Embryonic facial prominence (tissue), 1 donor: ENCODE measurements around the gene CHD5.

ENCODE experiments used
- DNase-seq: peaks from one replicate; pipeline ENCODE4 v3.0.0-alpha.2; 2016; ENCODE audit errors: extremely low spot score

The CHD5 gene

DNA sequence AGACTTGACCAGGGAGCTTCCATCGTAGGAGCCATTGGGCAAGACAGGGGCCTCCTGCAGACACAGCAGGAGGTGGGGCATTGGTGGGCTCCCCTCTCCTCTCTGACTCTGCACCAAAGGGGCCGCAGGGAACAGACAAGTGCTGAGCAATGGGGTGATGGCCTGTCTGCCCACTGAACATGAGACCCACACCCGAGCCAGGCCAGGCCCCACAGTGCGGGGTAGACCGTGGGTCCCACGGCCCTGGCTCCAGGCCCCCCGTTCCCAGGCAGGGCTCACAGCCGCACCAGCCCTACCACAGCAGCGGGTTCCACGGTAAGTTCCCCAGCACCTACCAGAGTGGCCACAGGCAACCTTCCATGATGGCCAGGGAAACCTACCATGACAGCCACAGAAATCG lies 45.9 kb downstream of the CHD5 start:
- no peak for DNase-seq

DNA sequence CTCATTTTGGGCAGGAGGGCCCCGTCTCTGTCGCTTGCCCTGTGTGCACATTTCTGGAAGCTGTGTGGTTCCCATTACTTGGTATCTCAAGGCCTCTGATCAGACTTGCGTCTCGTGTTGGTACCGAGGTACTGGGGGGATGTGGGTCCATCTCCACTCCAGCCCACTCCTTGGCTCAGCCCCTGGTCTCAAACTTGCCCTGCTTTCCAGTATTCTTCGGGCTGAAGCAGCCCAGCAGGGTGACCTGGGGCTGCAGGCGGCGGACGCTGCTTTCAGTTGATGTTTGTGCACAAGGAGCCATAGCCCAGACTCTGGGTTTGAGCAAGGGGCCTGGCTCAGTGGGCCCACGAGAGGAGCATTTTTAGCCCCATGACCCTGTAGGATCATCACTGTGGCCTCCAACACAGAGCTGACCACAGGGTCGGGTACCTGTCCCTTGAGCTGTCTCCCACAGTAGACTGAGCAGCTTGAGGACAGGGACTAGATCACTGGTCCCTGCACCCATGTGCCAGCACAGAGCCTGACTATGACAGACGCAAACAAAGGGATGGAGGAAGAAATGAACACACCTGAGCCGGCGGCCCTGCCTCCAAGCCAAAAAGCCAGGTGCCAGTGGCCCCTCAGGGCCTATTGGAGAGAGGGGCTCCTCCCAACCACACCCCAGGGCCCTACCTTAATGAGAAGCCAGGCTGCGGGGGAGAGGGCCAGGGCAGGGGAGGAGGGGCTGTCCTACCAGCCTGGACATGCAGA lies 46.8 kb downstream of the CHD5 start:
- DNase-seq: no peak

DNA sequence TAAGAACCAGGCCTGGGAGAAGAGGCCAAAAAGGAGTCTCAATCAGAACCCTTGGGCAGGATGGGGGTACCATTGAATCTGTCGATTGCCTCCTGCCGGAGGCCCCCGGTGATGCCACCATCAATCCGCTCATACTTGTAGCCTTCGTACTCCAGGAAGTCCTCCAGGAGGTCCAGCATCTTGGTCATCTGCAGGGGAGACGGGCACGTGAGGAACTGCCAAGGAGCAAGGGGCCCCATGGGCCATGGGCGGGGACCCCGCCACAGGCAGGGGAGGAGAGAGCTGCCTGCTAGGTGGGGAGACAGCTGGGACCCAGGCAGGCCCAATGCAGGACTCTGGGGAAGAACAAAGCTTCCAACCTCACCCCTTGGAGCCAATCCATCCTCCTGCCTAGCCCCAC lies 48.6 kb downstream of the CHD5 start:
- no peak for DNase-seq

DNA sequence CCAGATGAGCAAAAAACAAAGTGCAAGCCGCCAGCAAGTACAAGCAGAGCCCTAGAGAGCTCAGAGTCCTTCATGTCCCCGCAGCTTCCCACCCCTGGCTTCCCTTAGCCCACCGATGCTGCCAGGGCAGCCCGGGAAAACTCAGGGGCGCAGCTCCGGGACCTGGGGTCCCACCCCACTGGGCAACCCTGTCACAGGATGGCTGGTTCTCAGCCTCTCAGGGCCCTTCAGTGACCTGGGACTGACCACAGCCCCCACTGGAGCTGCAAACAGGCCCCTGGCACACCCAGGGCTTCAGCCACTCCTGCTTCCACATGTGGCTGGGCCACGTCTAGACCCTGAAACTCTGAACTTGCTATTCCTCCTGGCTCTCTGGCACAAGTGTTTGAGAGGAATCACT lies 49.5 kb downstream of the CHD5 start:
- DNase-seq: no peak

DNA sequence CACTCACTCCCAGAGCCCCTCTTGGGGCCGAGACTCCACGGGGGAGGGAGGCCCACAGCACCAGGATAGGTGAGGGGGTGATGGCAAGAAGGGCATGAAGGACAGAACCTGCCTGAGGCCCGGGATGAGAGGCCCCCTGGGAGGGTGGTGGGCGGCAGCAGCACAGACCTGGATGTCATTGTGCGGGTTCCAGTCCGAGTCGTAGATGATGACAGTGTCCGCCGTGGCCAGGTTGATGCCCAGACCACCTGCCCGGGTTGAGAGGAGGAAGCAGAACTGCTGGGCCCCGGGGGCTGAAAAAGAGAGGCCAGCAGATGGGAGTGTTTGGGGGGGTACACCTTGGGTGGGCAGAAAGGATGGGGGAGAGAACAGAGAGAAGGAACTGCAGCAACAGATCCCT lies 50.1 kb downstream of the CHD5 start:
- DNase-seq: no peak

DNA sequence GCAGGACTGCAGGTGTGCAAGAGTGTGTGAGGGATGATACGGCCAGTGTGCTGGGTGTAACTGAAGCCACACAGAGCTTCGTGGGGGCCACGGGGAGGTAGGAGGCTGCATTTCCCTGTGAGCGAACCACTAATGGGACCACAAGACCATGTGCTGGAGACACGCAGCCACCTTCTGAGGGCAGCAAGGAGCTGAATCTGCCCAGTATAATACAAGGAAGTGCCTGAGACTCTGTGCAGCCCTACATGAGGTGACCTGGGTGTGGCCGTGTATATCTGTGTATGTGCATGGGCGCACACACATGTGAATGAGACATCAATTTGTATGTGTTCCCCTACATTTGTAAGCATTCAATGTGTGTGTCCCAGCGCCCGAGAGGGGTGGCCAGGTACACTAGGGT lies 50.8 kb downstream of the CHD5 start:
- DNase-seq: no peak

DNA sequence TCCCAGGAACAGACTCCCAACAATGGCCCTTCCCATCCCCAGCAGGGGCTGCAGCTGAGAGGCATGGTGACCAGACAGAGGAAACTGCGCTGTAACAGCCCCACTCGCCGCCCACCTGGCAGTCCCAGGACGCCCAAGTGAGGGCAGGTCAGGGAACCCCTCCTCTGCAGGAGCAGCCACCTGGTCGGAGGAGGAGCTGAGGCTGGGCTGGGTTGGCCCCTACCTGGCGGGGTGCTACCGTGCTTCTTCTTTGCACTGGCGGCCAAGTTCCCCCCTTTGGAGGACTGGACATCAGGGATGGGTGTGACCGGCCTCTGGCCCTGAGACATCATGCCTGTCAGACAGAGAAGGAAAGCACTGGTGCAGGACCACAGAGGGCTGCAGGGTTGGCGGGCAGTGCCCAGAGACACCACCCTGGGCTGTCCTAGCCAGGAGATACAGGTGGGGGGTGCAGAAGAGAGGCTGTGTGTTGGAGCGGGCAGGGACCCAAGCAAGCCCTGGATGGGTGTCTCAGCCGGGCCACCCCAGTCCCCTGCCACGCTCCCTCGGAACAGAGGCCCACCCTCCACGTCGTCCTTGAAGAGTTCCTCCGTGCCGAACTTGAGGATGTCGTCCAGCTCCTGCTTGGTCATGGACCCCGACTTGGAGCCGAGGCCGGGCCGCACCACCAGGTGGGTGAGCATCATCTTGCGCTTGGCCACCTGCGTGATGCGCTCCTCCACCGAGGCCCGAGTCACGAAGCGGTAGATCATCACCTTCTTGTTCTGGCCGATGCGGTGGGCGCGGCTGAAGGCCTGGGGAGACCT lies 51.6 kb downstream of the CHD5 start:
- no peak for DNase-seq

DNA sequence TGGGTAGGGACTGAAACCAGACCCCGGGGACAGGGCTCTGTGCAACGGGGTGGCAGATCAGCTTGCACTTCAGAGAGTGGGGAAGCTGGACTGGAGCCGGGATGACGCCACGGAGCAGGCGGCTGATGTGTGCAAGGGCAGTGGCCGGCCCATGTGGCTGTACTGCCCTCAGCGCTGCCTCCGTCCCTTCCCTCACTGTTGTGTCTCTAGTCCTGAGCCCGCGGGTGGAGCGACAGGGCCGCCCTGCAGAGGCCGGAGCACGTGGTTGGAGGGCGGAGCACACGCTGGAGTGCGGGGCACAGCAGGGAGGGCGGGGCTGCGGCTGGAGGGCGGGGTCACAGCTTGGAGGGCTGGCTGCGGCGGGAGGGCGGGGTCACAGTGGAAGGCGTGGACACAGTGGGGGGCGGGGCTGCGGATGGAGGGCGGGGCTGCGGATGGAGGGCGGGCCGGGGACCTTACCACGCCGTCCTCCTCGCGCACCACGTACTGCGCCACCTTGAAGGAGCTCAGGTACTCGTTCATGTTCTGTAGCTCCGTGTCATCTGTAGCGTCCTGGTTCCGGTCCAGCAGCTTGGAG lies 52.4 kb downstream of the CHD5 start:
- no peak for DNase-seq

DNA sequence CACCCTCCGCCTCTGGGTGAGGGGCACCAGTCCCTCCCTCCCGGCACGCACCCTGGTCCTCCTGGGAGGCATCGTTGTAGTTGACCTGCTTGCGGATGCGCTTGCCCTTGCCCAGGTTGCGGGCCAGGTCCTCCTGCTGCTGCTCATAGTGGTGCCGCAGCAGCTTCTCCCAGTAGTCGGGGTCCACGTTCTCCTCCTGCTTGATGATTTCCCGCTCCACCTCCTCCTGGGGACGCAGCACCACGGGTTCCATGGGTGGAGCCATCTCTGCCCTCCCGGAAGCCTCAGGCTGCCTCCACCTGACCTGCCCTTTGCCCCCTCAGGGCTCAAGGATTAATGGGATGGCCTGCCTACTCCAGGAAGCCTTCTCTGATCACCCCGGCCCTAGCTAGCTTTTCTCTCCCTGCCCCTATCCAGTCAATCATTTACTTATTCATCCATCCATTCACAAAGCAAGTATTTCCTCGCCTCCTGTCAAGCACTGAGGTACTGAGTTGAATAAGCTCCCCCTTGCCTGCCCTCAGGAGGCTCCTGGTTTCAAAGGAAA lies 53.5 kb downstream of the CHD5 start:
- no peak for DNase-seq

DNA sequence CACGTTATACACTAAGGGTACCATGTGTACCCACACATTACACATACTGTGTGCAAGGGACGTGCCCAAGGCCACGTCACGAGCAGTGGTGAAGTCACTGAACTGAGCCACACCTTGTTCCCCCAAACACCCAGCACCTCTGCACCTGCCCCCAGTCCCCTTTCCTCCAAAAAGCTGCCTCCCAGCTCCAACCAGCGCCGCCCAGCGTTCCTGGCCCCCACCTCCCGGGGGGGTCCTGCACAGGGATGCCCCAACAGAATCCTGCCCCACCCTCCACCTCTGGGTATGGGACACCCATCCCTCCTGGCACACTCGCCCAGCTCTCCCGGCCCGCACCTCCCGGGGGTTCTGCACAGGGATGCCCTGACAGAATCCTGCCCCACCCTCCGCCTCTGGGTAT lies 54.1 kb downstream of the CHD5 start:
- no peak for DNase-seq

DNA sequence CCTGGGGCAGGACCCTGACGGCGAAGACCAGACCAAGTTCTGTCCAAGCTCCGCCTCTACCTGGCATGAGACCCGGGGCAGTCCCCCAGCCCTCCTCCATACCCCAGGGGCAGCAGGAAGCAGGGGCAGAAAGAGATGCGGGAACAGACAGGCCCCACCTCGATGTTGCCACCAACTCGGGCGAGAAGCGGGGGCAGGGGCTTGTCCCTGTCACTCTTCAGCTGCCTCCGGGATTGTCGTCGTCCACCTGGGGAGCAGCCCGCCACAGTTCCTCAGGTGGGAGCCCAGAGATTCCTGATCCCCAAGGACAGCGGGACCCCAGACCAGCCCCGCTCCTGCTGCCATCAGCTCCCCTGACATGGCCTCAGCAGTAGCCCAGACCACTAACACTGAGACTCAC lies 54.8 kb downstream of the CHD5 start:
- DNase-seq: no peak

DNA sequence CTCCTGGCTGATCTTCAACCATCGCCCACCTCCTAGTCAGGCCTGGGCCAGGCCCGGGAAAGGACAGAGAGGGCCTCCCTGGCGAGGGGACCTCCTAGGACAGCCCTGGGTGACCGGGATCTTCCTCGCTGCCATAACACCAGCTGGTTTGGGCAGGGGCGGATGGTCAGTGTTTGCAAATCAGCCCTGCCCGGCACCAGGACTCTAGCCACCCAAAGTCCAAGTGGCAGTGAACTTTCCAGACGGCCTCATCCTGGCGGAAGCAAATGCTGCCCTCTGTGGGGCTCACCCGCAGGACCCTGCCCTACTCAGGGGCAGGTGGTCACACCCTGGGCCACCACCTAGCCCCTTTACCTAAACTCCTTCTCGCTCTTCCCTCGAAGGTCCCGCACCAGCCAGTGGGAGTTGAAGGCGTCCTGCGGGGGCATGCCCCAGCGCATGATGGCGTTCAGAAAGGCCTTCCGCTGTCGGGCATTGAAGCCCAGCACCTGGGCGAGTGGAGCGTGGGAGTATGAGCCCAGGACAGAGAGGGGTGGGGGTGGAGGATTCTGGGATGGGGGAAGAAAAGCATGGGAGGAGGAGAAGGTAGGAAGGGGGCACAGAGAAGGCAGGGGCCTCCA lies 55.3 kb downstream of the CHD5 start:
- DNase-seq: no peak

DNA sequence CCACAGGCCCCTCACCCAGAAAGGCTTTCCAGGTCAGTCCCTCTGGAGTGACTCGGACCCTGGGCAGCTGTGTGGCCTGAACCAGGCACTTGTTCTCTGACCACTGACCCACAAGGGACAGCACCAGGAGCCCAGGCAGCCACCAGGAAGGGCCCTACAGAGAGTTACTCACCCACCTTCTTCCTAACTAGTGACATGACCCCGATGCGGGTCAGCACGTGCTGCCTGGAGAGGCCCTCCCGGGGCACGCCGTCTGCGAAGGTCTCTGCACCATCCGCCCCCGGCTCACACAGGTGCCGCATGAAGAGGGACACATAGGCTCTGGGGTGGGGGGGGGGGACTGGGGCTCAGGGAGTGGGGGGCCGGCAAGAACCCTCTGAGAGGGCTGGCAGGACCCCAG lies 55.8 kb downstream of the CHD5 start:
- no peak for DNase-seq

DNA sequence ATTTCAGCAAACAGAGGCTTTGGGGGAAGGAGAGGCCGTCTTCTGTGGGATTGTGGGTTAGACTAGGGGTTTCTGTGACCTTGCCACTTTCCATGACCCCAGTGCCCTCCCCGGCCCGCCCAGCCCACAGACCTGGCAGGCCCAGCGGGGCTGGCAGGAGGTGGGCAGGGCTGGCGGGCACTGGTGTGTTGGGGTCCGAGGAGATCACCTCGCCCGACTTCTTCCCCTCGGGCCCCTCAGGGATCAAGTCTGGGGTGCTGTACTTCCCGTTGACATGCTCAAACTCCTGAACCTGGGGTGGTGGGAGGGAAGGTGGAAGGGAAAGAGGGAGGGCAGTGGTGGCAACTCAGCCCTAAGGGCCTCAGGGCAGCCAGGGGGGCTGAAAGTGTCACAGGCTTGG lies 56.3 kb downstream of the CHD5 start:
- DNase-seq: no peak

DNA sequence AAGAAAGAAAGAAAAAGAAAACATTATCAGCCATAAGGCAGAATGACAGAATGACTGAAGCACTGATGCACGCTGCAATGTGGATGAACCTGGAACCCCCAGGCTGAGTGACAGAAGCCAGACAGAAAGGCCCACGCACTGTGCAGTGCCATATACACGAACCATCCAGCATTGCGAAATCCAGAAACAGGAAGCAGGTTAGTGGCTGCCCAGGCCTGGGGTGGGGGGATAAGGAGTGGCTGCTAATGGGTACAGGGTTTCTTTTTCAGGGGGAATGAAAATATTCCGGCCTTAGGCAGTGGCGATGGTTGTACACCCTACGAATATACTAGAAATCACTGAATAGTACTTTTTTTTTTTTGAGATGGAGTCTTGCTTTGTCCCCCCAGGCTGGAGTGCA lies 57.0 kb downstream of the CHD5 start:
- DNase-seq: no peak

DNA sequence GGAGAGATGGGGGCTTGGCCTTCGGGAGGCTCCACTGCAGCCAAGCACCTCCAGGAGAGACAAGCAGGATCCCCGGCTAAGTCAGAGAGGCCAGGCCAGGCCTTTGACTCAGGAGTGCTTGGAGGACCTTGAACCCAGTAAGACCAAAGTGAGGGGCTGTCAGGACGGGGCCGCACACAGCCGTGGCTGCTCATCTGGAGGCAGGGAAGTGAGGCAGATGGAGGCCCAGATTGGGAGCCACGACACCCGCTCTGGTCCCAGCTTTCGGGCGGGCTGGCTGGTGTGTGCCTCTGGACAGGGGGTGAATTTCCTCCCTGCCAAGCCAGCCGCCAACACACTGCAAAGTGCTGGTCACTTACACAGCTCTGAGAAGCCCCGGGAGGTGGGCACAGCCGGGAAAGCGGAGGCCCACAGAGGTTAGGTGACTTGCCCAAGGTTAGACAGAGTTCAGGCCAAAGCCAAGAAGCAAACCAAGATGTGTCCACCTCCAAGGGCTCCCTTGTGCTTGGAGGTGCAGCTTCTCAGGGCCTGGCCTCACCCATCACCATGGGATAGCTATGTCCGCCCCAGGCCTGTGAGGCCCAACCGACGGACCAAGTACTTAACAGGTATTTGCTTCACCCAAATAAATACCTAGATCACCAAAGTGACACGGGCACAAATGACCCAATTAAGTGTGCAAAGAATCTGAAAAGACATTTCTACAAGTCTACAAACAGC lies 58.3 kb downstream of the CHD5 start:
- DNase-seq: no peak

DNA sequence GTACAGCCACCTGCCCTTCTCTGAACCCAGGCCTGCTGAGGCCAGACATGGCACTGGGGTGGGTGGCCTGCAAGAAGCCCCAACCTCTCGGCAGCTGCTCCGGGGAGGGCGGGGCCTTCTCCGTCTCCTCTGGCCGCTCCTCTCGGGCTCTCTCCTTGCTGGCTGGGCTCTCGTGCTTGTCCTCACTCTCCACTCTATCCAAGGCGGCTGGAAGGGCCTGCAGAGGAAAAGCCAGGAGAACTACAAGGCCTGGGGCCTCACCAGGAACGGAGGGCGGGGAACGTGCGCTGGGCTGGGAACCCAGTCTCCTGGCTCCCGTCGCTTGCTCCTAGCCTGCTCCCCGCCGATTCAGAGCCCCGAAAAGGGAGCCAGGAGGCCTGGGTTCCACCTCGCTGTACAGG lies 59.1 kb downstream of the CHD5 start:
- DNase-seq: no peak

DNA sequence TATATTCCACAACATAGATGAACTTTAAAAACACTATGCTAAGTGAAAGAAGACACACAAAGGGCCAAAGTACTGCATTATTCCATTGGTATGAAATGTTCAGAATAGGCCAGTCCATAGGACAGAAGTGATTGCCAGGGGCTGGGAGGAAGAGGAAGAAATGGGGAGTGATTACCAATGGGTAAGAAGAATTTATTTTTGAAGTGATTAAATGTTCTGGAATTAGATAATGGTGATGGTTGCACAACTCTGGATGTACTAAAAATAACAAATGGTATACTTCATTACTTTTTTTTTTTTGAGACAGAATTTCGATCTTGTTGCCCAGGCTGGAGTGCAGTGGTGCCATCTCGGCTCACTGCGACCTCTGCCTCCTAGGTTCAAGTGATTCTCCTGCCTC lies 61.7 kb downstream of the CHD5 start:
- DNase-seq: no peak

DNA sequence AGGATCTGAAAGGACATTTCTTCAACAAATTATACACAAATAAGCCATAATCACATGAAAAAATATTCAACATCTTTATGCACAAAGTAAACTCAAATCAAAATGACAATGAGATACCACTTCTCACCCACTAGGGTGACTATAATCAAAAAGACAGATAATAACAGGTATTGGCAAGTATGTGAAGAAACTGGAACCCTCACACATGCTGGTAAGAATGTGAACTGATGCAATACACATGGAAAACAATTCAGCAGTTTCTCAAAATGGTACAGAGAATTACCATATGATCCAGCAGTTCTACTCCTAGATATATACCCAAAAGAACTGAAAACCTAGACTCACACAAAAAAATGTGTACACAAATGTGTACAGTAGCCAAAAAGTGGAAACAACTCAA lies 62.5 kb downstream of the CHD5 start:
- DNase-seq: no peak

DNA sequence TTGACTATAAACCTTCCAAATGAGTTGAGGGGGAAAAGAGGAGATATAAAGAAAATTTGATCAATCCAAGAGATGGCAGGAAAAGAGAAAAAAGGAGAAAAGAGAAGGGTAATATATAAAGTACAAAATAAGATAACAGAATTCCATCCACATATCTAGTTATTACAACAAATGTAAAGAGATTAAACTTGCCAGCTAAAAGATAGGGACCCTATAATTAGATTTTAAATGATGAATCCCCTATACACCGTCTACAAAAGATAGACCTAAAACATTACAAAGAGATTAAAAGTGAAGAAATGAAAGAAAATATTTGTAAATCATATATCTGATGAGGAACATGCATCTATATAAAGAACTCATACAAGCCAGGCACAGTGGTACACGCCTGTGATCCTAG lies 63.1 kb downstream of the CHD5 start:
- no peak for DNase-seq

DNA sequence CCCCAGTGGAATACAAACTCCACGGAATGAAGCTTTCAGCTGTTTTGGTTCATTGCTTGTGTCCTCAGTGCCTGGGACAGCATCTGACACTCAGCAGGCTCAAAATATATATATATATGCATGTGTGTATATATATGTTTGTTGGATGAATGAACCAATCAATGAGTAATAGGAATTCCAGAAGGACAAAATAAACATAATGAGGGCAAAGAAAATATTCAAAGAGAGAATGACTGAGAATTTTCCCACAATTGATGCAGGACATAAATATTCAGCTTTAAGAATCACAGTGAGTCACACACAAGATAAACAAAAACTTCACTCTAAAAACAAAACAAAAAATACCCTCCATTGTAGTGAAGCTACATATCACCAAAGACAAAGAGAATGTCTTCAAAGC lies 64.0 kb downstream of the CHD5 start:
- no peak for DNase-seq

DNA sequence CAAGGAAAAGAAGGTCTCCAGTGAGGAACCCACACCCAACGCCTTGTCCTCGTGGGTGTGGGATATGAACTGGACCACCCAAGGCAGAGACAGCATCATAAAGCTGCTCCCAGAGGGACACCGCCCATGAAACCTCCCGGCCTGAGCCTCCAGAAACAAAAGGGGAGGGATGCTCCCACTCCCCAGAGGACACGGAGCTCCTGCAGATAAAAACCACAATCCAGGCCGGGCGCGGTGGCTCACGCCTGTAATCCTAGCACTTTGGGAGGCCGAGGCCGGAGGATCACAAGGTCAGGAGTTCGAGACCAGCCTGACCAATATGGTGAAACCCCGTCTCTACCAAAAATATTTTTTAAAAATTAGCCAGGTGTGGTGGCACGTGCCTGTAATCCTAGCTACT lies 66.4 kb downstream of the CHD5 start:
- no peak for DNase-seq
